GM23338 (cell line): ENCODE results near the gene GPR162. TPM values are rescaled to one million over a fixed set of nuclear protein-coding genes. Genes with fewer than 3 reads are reported as not detected.
A peak's percentile ranks its signal among the peaks of the same experiment; 100 is the strongest.

Experiments
- ATAC-seq: fragments of 200-7000 bp; cut with Tn5 transposase; 3 replicates; pipeline ENCODE4 v1.9.1; 2020
- DNase-seq: peaks from one replicate; pipeline ENCODE4 v3.0.0-alpha.2; 2015; ENCODE audit warnings: low spot score
- H2AFZ ChIP-seq: fragments of 200-600 bp; sonication (generic); 2 replicates; pipeline ENCODE4 v1.8.0; 2016; ENCODE audit warnings: antibody characterized with exemption, mild to moderate bottlenecking, moderate library complexity
- H3F3A ChIP-seq: fragments of 200-600 bp; sonication (generic); replicated peaks from 2 replicates; pipeline ENCODE4 v1.8.0; 2017; ENCODE audit warnings: antibody characterized with exemption, mixed run types, low read depth
- H3K27ac ChIP-seq: fragments of 200-600 bp; sonication (generic); 2 replicates; pipeline ENCODE4 v1.6.1; 2016; ENCODE audit warnings: low read depth
- H3K27me3 ChIP-seq: fragments of 200-600 bp; sonication (generic); 2 replicates; pipeline ENCODE4 v1.8.0; 2016; ENCODE audit warnings: mild to moderate bottlenecking, mixed run types, moderate library complexity; ENCODE audit not compliant: insufficient read depth
- H3K36me3 ChIP-seq: fragments of 200-600 bp; sonication (generic); 2 replicates; pipeline ENCODE4 v1.8.0; 2016; ENCODE audit warnings: mild to moderate bottlenecking; ENCODE audit not compliant: insufficient read depth
- H3K4me1 ChIP-seq: fragments of 200-600 bp; sonication (generic); 2 replicates; pipeline ENCODE4 v1.8.0; 2016; ENCODE audit warnings: mild to moderate bottlenecking, moderate library complexity; ENCODE audit not compliant: insufficient read depth
- H3K4me2 ChIP-seq: fragments of 200-600 bp; sonication (generic); 2 replicates; pipeline ENCODE4 v1.7.1; 2017; ENCODE audit warnings: mixed run types
- H3K4me3 ChIP-seq: fragments of 200-600 bp; sonication (generic); 2 replicates; pipeline ENCODE4 v1.6.1; 2016; ENCODE audit warnings: mixed run types
- H3K79me2 ChIP-seq: fragments of 200-600 bp; sonication (generic); replicated peaks from 2 replicates; pipeline ENCODE4 v1.8.0; 2017; ENCODE audit warnings: mild to moderate bottlenecking; ENCODE audit not compliant: insufficient read depth
- H3K9me2 ChIP-seq: fragments of 200-600 bp; sonication (generic); 2 replicates; pipeline ENCODE4 v1.8.0; 2017; ENCODE audit not compliant: insufficient read depth
- H4K20me1 ChIP-seq: fragments of 200-600 bp; sonication (generic); replicated peaks from 2 replicates; pipeline ENCODE4 v1.8.0; 2017; ENCODE audit warnings: mild to moderate bottlenecking; ENCODE audit not compliant: insufficient read depth
- H3K27ac Mint-ChIP-seq: 2 replicates; pipeline ENCODE4 v1.8.0; 2020; ENCODE audit warnings: inconsistent platforms, mild to moderate bottlenecking, moderate library complexity, mixed read lengths
- H3K27me3 Mint-ChIP-seq: 3 replicates; pipeline ENCODE4 v1.8.0; 2022; ENCODE audit warnings: low read depth, mild to moderate bottlenecking, moderate library complexity, mixed read lengths, inconsistent platforms; ENCODE audit not compliant: insufficient read depth, poor library complexity
- H3K36me3 Mint-ChIP-seq: 3 replicates; pipeline ENCODE4 v1.8.0; 2021; ENCODE audit warnings: low read depth, mild to moderate bottlenecking, inconsistent platforms, moderate library complexity, mixed read lengths
- H3K4me1 Mint-ChIP-seq: 3 replicates; pipeline ENCODE4 v1.8.0; 2020; ENCODE audit warnings: mild to moderate bottlenecking, inconsistent platforms, mixed read lengths
- H3K4me3 Mint-ChIP-seq: 3 replicates; pipeline ENCODE4 v1.8.0; 2021; ENCODE audit warnings: moderate library complexity, mild to moderate bottlenecking, inconsistent platforms, mixed read lengths
- H3K9me3 Mint-ChIP-seq: 3 replicates; pipeline ENCODE4 v1.8.0; 2020; ENCODE audit warnings: moderate library complexity, mild to moderate bottlenecking, inconsistent platforms, mixed read lengths
- CREB1 ChIP-seq: fragments of 250-450 bp; sonication (Bioruptor Pico); IDR thresholded peaks from 2 replicates; pipeline ENCODE4 v1.5.0; 2020; ENCODE audit warnings: low read depth, mild to moderate bottlenecking, moderate library complexity
- CTCF ChIP-seq, 2 experiments: fragments of 200-600 bp in 1 of 2; sonication (generic) in 1 of 2; conservative IDR thresholded peaks; 2 replicates each; pipeline versions ENCODE4 v1.5.1 to v1.6.1; 2016 to 2017; ENCODE audit warnings: antibody characterized with exemption in 2 of 2, low read depth in 2 of 2, mild to moderate bottlenecking in 2 of 2, moderate library complexity in 1 of 2
- ETS1 ChIP-seq: IDR thresholded peaks from 2 replicates; pipeline ENCODE4 v1.6.1; 2016; ENCODE audit warnings: antibody characterized with exemption
- EZH2 ChIP-seq: fragments of 200-600 bp; sonication (generic); IDR thresholded peaks from one replicate; pipeline ENCODE4 v1.8.0; 2017; ENCODE audit warnings: antibody characterized with exemption, mild to moderate bottlenecking, low read depth; ENCODE audit not compliant: unreplicated experiment
- EZH2phosphoT487 ChIP-seq: fragments of 200-600 bp; sonication (generic); IDR thresholded peaks from one replicate; pipeline ENCODE4 v1.8.1; 2018; ENCODE audit warnings: antibody characterized with exemption; ENCODE audit not compliant: unreplicated experiment
- JUNB ChIP-seq: IDR thresholded peaks from one replicate; pipeline ENCODE4 v1.6.1; 2016; ENCODE audit warnings: antibody characterized with exemption; ENCODE audit not compliant: unreplicated experiment
- NANOG ChIP-seq: IDR thresholded peaks from 2 replicates; pipeline ENCODE4 v1.6.1; 2016; ENCODE audit warnings: antibody characterized with exemption, borderline replicate concordance
- POLR2AphosphoS5 ChIP-seq: IDR thresholded peaks from 2 replicates; pipeline ENCODE4 v1.6.1; 2016; ENCODE audit warnings: antibody characterized with exemption, low read depth
- ZNF114 ChIP-seq: fragments of 250-450 bp; sonication (Bioruptor Pico); IDR thresholded peaks from 2 replicates; pipeline ENCODE4 v1.5.0; 2020; ENCODE audit warnings: mild to moderate bottlenecking, moderate library complexity
- ZNF462 ChIP-seq: fragments of 250-450 bp; sonication (Bioruptor Pico); IDR thresholded peaks from 2 replicates; pipeline ENCODE4 v1.5.0; 2020; ENCODE audit warnings: mild to moderate bottlenecking, moderate library complexity
- polyA plus RNA-seq: library from polyadenylated mRNA; unstranded; fragments of >200 nt; fragmentation: Nextera tagmentation; extraction: Ambion mirVana; gene quantifications from 2 replicates; pipeline ENCODE4 v1.2.1, GENCODE V29; 2016
- total RNA-seq: library from RNA; depleted of rRNA; stranded (reverse); fragments of >200 nt; shearing (Covaris generic); gene quantifications from 2 replicates; pipeline ENCODE4 v1.2.3, GENCODE V29; 2014

Gene GPR162
- total and polyA plus RNA-seq, 2 experiments from 2014 or later = 4.7 to 5.0 TPM

DNA sequence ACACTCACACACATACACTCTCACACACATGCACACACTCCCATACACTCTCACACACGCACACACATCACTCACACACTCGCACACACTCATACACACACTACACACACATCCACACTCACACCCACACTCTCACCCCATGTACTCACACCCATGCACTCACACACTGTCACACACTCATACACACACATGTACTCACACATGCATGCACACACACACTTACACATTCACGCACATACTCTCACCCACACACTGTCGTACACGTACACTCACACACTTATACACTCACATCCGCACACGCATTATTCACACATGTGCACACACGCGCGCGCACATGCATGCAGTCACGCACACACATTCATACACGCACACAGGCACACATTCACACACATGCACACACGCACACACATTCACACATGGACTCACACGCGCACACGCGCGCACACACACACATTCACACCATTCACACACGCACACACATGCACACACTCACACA, 3.9 kb upstream of the GPR162 start (continued):
- TF ChIP-seq CREB1 (CRISPR knock-in tag) = no peak
- no peak for TF ChIP-seq CTCF (conservative IDR thresholded peaks at IDR 0.05; ENCODE audit: low read depth in 2 of 2)

GRCh38 chr12:6818222-6818621, 3.4 kb upstream of the GPR162 start:
- Histone ChIP-seq H3K9me2 (no peaks in the 10 kb centered on the region), H3K27ac (no peak overlapping the region), H2AFZ (no peak overlapping the region), H4K20me1 (no peaks in the 10 kb centered on the region), H3K4me2 (peak overlapping the region; percentile 66; the same call in 1 of the 2 replicates), H3F3A (peaks cover 12% of the 10 kb centered on the region; the same call in 1 of the 2 replicates), H3K27me3 (peaks cover 31% of the 10 kb centered on the region), H3K36me3 (no peaks in the 10 kb centered on the region), H3K79me2 (no peaks in the 10 kb centered on the region), H3K4me1 (peaks cover 40% of the 10 kb centered on the region), H3K4me3 (peak overlapping the region; percentile 40)
- no peaks in the 10 kb centered on the region for H3K9me3 Mint-ChIP-seq
- H3K36me3 Mint-ChIP-seq = no peaks in the 10 kb centered on the region
- peak; percentile 54 for ATAC-seq
- peaks cover 40% of the 10 kb centered on the region for H3K27me3 Mint-ChIP-seq
- H3K27ac Mint-ChIP-seq = peak overlapping the region; percentile 50
- peaks cover 49% of the 10 kb centered on the region for H3K4me1 Mint-ChIP-seq
- H3K4me3 Mint-ChIP-seq = peak overlapping the region; percentile 61
- DNase-seq = peak; percentile 72
- no peak for TF ChIP-seq ZNF462 (CRISPR knock-in tag)
- no peak for TF ChIP-seq ZNF114 (CRISPR knock-in tag)
- TF ChIP-seq CREB1 (CRISPR knock-in tag) = no peak
- TF ChIP-seq NANOG = no peak
- no peak for TF ChIP-seq EZH2phosphoT487
- no peak for TF ChIP-seq JUNB
- no peak for TF ChIP-seq ETS1
- no peak for TF ChIP-seq POLR2AphosphoS5
- TF ChIP-seq EZH2 = no peak
- no peak for TF ChIP-seq CTCF (conservative IDR thresholded peaks at IDR 0.05; ENCODE audit: low read depth in 2 of 2)
